ENCODE results near the gene CIC. TPM values are rescaled to one million over a fixed set of nuclear protein-coding genes. Genes with fewer than 3 reads are reported as not detected.

Gene CIC
- total RNA-seq, 1 experiment from 2014 or later: 54.0 TPM

DNA sequence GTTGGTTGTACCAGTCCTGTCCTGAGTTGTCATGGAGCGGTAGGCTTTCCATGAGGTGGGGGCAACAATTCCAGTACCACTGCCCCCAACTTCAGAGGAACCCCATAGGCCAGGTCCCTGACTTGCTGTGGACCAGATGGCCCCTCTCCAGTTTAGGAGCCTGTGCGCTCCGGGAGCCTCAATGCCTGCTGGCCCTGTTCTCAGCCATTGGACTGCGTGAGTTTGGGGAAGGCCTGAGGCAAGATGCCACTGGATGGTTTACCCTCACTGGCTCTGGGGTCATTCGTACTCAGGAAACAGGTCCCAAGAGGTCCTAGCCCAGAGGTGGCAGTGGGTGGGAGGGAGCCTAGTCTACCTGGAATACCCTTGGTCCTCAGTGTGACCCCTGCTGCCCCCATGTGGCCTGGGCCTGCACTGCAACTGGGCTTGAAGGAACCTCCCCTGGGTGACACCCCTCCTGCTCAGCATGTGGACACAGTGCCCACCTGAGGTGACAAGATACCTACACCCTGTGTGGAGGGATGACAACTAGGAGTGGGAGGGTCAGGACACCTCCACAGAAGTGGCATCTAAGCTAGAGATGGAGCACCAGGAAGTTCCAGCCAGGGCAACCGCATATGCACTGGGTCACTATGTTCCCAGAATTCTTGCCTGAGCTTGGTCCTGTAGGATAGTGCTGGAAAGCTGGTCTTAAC, 26.9 kb downstream of the CIC start:
- Histone ChIP-seq H3K4ac (ENCODE audit: low read depth, low read length) (no peak overlapping the region), H3K23ac (ENCODE audit: insufficient read length, low read depth, low read length) (no peak overlapping the region), H2BK5ac (ENCODE audit: insufficient read length, low read length) (no peak overlapping the region), H3K9ac (ENCODE audit: extremely low read depth, insufficient read length, low read length) (no peak overlapping the region), H2AK5ac (ENCODE audit: insufficient read length, low read length) (no peak overlapping the region), H3K79me1 (ENCODE audit: insufficient read depth, low read depth, low read length, poor library complexity, severe bottlenecking) (peaks cover under 1% of the 10 kb centered on the region), H2BK15ac (ENCODE audit: low read depth, low read length) (no peak overlapping the region), H2BK12ac (ENCODE audit: insufficient read length, low read depth, low read length) (no peak overlapping the region), H2AFZ (ENCODE audit: low read length) (no peak overlapping the region), H3K14ac (ENCODE audit: insufficient read depth, low read length) (no peak overlapping the region), H2BK120ac (ENCODE audit: low read depth, low read length, poor library complexity, severe bottlenecking) (no peak overlapping the region), H3K56ac (ENCODE audit: insufficient read length, low read depth, low read length) (no peak overlapping the region), H3K18ac (ENCODE audit: insufficient read length, low read depth, low read length) (no peak overlapping the region), H3K4me1 (ENCODE audit: insufficient read depth, low read length) (no peaks in the 10 kb centered on the region), H3K27ac (ENCODE audit: insufficient read length, low read depth, low read length) (no peak overlapping the region), H3K4me2 (ENCODE audit: insufficient read depth, insufficient read length, low read length) (no peak overlapping the region), H4K5ac (ENCODE audit: insufficient read length, low read depth, low read length) (no peak overlapping the region), H4K91ac (ENCODE audit: insufficient read length, low read depth, low read length) (no peak overlapping the region), H3T11ph (ENCODE audit: low read length) (no peak overlapping the region), H3K27me3 (ENCODE audit: insufficient read depth, low read length) (no peaks in the 10 kb centered on the region), H3K9me3 (ENCODE audit: control insufficient read depth, low read depth, low read length) (no peaks in the 10 kb centered on the region), H4K8ac (replicated peaks; ENCODE audit: insufficient read length, low read depth, low read length) (no peak overlapping the region), H2BK20ac (ENCODE audit: low read depth, low read length, poor library complexity, severe bottlenecking) (no peak overlapping the region), H4K20me1 (ENCODE audit: control insufficient read depth, insufficient read depth, insufficient read length) (no peaks in the 10 kb centered on the region), H3K23me2 (ENCODE audit: insufficient read length, low read depth, low read length, poor library complexity, severe bottlenecking) (peaks cover 3% of the 10 kb centered on the region), H3K79me2 (ENCODE audit: insufficient read depth, low read length) (no peaks in the 10 kb centered on the region)
- Mint-ChIP-seq H3K9me3 (no peaks in the 10 kb centered on the region), H3K4me1 (peaks cover 3 to 30% of the 10 kb centered on the region in 2 experiments), H3K27me3 (ENCODE audit: low read depth) (no peaks in the 10 kb centered on the region), H3K4me3 (no peak overlapping the region), H3K27ac (peak overlapping the region; percentile 33 to 93 (median 64); a peak in 3 of 7 replicates), H3K36me3 (ENCODE audit: insufficient read depth in 1 of 3, low read depth in 3 of 3) (peaks cover 19 to 59% (median 44%) of the 10 kb centered on the region in 3 experiments; a peak in 6 of 7 replicates)
- peak; percentile 91 for DNase-seq
- TF ChIP-seq, protein P1, sequence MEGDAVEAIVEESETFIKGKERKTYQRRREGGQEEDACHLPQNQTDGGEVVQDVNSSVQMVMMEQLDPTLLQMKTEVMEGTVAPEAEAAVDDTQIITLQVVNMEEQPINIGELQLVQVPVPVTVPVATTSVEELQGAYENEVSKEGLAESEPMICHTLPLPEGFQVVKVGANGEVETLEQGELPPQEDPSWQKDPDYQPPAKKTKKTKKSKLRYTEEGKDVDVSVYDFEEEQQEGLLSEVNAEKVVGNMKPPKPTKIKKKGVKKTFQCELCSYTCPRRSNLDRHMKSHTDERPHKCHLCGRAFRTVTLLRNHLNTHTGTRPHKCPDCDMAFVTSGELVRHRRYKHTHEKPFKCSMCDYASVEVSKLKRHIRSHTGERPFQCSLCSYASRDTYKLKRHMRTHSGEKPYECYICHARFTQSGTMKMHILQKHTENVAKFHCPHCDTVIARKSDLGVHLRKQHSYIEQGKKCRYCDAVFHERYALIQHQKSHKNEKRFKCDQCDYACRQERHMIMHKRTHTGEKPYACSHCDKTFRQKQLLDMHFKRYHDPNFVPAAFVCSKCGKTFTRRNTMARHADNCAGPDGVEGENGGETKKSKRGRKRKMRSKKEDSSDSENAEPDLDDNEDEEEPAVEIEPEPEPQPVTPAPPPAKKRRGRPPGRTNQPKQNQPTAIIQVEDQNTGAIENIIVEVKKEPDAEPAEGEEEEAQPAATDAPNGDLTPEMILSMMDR (conservative IDR thresholded peaks at IDR 0.05): peak; percentile 88
- no CpG with 5 or more reads among the region's 6 CpGs for WGBS (ENCODE audit: extremely low coverage, insufficient read length, low lambda C conversion rate)
